Cerebellar cortex (tissue), 1 donor: ENCODE measurements around the gene RECK.
"Not testable (repeated sequence)": the region's sequence is repeated elsewhere in the genome, so short reads cannot be mapped to it uniquely, and the experiment has no call there.

Source experiments
- DNase-seq: peaks from one replicate; pipeline ENCODE4 v3.0.0-alpha.2; 2015; ENCODE audit warnings: low spot score

The RECK gene

GRCh38 chr9:36036780-36037548 is at the start of gene RECK:
RECK (plus strand) TSS chr9:36036913; CDS start chr9:36036999, 86 bp downstream.
- DNase-seq: peak; percentile 80

GRCh38 chr9:35990155-35990554 is 46.6 kb upstream of the RECK start:
- no peak for DNase-seq

GRCh38 chr9:35993136-35993535 is 43.6 kb upstream of the RECK start:
- DNase-seq: not testable (repeated sequence)

- DNase-seq: no peak
These were observed 42.6 kb upstream of the RECK start for GRCh38 chr9:35993976-35994720.

- DNase-seq: no peak
These were observed 41.8 kb upstream of the RECK start for GRCh38 chr9:35994959-35995358.

- DNase-seq: no peak
These were observed 40.2 kb upstream of the RECK start for GRCh38 chr9:35996358-35996970.

- not testable (repeated sequence) for DNase-seq
These were observed 39.7 kb upstream of the RECK start for GRCh38 chr9:35997016-35997415.

GRCh38 chr9:35998333-35998732 is 38.4 kb upstream of the RECK start:
- DNase-seq: no peak

GRCh38 chr9:36005891-36006290 is 30.8 kb upstream of the RECK start:
- DNase-seq: no peak

- DNase-seq: no peak
These were observed 30.0 kb upstream of the RECK start for GRCh38 chr9:36006549-36007315.

- DNase-seq: no peak
These were observed 29.4 kb upstream of the RECK start for GRCh38 chr9:36007316-36007708.

GRCh38 chr9:36007852-36008251 is 28.9 kb upstream of the RECK start:
- no peak for DNase-seq

- DNase-seq: peak; percentile 64
These were observed 27.9 kb upstream of the RECK start for GRCh38 chr9:36008774-36009300.

GRCh38 chr9:36011379-36011778 is 25.3 kb upstream of the RECK start:
- no peak for DNase-seq

GRCh38 chr9:36017278-36017677 is 19.4 kb upstream of the RECK start:
- DNase-seq: no peak

- DNase-seq: no peak
These were observed 18.6 kb upstream of the RECK start for GRCh38 chr9:36018129-36018528.

- no peak for DNase-seq
These were observed 17.6 kb upstream of the RECK start for GRCh38 chr9:36018891-36019720.

- no peak for DNase-seq
These were observed 14.7 kb upstream of the RECK start for GRCh38 chr9:36021968-36022367.

- DNase-seq: peak; percentile 78
These were observed 13.3 kb upstream of the RECK start for GRCh38 chr9:36023260-36024048.

GRCh38 chr9:36025746-36026145 is 11.0 kb upstream of the RECK start:
- no peak for DNase-seq
